Measurements from ENCODE around the gene SUSD1. TPM values are rescaled to one million over a fixed set of nuclear protein-coding genes. Genes with fewer than 3 reads are reported as not detected.

SUSD1 gene
- total and polyA plus RNA-seq, 9 of the 15 experiments (the other 6 are each of a cell fraction or from before 2014, with no cell fraction given) = 10.9 to 44.4 (median 36.1) TPM

DNA sequence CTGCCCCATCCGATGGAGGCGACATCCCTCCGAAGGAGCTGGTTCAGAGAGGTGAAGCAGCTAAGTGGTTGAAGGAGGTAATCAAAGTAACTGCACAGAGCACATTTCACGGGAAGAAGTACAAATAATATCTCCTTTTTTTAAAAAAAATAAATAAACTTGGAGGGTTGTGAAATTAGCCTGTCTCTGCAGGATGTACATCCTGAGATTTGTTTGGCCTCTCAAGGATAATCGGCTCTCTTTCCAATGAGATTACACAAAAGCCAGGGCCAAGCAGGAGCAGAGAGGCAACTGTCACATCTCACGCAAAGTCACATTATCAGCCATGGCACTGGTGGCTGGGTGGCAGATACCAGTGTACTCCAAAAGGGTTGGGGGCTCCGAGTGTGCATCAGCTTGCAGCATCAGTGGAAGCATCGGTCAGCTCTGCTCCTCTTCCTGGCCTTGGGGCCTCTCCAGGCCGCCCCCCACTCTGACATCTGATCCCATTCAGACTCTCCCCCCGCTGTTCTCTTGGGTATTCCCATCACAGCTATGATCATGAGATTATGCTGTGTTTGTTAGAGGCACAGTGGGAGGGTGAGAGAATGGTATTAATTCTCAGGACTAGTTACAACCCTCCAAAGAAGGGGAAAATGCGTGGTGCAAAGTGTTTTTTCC lies 168.6 kb downstream of the SUSD1 start:
- CTCF ChIA-PET (ENCODE audit: low intra/inter-chr PET ratio) = no interaction called here
- Histone ChIP-seq H4K20me1 (replicated peaks; ENCODE audit: control insufficient read depth, insufficient read depth, low read length) (no peaks in the 10 kb centered on the region), H3K4me1 (replicated peaks in 1 of 2; ENCODE audit: control insufficient read depth in 2 of 2, insufficient read depth in 2 of 2, low read length in 2 of 2) (peaks cover 6 to 14% of the 10 kb centered on the region in 2 experiments; a peak in 4 of 5 replicates), H3K79me2 (ENCODE audit: control insufficient read depth, insufficient read depth, low read length) (no peaks in the 10 kb centered on the region), H3K9me3 (replicated peaks; ENCODE audit: control insufficient read depth, insufficient read depth, low read depth, low read length) (no peaks in the 10 kb centered on the region), H3K9me1 (ENCODE audit: control insufficient read depth, insufficient read depth, low read length) (no peaks in the 10 kb centered on the region), H3K9ac (ENCODE audit: insufficient read depth in 1 of 2, low read depth in 2 of 2, low read length in 2 of 2) (no peak overlapping the region), H3K27me3 (ENCODE audit: control insufficient read depth in 2 of 2, insufficient read depth in 2 of 2, low read length in 2 of 2) (no peaks in the 10 kb centered on the region), H3K4me3 (no peak overlapping the region), H3K27ac (ENCODE audit: extremely low read depth, low read depth, low read length) (no peak overlapping the region), H3K4me2 (ENCODE audit: insufficient read depth, low read length) (no peak overlapping the region), H3K36me3 (ENCODE audit: control insufficient read depth, insufficient read depth, low read length) (no peaks in the 10 kb centered on the region), H2AFZ (ENCODE audit: low read depth, low read length) (peak overlapping the region; percentile 64)
- ATAC-seq = no peak; the same call in 2 of the 3 replicates
- in situ Hi-C loops (cut with MboI) (no loop called here), intact Hi-C loops (cut with micrococcal nuclease) (loop anchor here (10.0 kb wide), 1 partner anchor 328 kb away; the partner anchor contains the start of gene PTBP3)
- DNase-seq (ENCODE audit: extremely low read depth in 1 of 4, low spot score in 3 of 4) = no peak
- no peak for FAIRE-seq
- TF ChIP-seq, protein P1, sequence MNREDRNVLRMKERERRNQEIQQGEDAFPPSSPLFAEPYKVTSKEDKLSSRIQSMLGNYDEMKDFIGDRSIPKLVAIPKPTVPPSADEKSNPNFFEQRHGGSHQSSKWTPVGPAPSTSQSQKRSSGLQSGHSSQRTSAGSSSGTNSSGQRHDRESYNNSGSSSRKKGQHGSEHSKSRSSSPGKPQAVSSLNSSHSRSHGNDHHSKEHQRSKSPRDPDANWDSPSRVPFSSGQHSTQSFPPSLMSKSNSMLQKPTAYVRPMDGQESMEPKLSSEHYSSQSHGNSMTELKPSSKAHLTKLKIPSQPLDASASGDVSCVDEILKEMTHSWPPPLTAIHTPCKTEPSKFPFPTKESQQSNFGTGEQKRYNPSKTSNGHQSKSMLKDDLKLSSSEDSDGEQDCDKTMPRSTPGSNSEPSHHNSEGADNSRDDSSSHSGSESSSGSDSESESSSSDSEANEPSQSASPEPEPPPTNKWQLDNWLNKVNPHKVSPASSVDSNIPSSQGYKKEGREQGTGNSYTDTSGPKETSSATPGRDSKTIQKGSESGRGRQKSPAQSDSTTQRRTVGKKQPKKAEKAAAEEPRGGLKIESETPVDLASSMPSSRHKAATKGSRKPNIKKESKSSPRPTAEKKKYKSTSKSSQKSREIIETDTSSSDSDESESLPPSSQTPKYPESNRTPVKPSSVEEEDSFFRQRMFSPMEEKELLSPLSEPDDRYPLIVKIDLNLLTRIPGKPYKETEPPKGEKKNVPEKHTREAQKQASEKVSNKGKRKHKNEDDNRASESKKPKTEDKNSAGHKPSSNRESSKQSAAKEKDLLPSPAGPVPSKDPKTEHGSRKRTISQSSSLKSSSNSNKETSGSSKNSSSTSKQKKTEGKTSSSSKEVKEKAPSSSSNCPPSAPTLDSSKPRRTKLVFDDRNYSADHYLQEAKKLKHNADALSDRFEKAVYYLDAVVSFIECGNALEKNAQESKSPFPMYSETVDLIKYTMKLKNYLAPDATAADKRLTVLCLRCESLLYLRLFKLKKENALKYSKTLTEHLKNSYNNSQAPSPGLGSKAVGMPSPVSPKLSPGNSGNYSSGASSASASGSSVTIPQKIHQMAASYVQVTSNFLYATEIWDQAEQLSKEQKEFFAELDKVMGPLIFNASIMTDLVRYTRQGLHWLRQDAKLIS (CRISPR knock-in tag; IDR thresholded peaks at IDR 0.05) = no peak
- TF ChIP-seq L3MBTL2 (IDR thresholded peaks at IDR 0.05) = no peak
- TF ChIP-seq RNF2 (IDR thresholded peaks at IDR 0.05) = no peak
- TF ChIP-seq CREB3 (tag; conservative IDR thresholded peaks at IDR 0.05; ENCODE audit: low read depth) = no peak
- TF ChIP-seq KDM1A (IDR thresholded peaks at IDR 0.05) = no peak
- WGBS (ENCODE audit: insufficient coverage, low coverage, missing lambda C conversion rate) = 56% methylated on average over 11 of the region's 11 CpGs
- POLR2A ChIA-PET = interaction anchor here (0.6 to 1.0 kb wide), 2 partner anchors 9 to 14 kb away, joined by 3 to 5 read pairs; no protein-coding TSS in a partner anchor
- BruUV-seq (replicated peaks) = no TSS peak

Data from K562 (cell line).